ENCODE results near the gene TMEM145. TPM values are rescaled to one million over a fixed set of nuclear protein-coding genes. Genes with fewer than 3 reads are reported as not detected.

The TMEM145 gene
- total and polyA plus RNA-seq, 9 of the 15 experiments (the other 6 are each of a cell fraction or from before 2014, with no cell fraction given) = 0.80 to 5.5 (median 1.9) TPM; not detected in 3

DNA sequence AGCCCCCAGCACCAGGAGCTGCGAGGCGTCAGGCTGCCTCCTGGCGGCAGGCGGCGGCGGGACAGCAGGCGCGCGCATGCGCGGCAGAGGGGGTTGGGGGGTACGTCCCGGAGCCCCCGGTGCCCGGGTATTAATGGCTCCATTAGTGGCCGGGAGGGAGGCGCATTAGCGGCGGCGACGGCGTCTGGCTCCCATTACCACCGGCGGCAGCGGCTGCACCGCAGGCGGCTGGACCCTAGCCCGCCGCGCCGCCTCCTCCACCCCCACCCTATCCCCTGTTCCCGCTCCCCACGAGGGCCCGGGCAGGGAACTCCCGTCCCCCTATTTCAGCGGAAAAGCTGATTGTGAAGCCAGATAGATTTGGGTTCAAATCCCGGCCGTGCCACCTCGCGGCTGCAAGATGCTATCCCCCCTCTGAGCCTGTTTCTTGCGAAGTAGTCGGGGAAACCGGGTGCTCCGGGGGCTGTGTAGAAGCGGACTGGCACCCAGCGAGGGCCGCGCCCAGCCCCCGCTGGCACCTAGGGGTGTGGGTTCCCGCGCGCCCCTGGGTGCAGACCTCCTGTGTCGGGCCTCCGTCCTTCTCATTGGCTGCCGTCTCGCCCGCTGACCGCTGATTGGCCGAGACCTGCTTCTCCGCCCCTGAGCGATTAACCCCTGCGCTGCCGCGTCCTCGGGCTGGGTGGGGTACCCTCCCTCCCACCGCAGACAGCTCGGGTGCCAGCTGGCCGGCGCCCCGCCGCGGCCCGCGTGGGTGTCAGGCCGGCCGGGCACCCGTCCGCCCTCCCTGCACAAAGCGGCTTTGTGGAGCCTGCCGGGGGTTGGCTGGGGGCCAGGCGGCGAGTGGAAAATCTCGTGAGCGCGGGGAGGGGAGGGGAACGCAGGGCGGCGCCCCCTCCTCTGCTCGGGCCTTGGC lies 33.0 kb upstream of the TMEM145 start (continued):
- TF ChIP-seq SUPT5H (IDR thresholded peaks at IDR 0.05) (peak; percentile 42; the same call in 1 of the 2 replicates), EZH2 (IDR thresholded peaks at IDR 0.05; ENCODE audit: borderline replicate concordance, low read depth, low read length) (no peak), ARHGAP35 (IDR thresholded peaks at IDR 0.05; ENCODE audit: partially characterized antibody) (no peak), PCBP2 (IDR thresholded peaks at IDR 0.05; ENCODE audit: low read depth, low read length, poor library complexity, severe bottlenecking) (no peak), HES1 (IDR thresholded peaks at IDR 0.05; ENCODE audit: low read depth) (no peak), TCFL5 (CRISPR knock-in tag; conservative IDR thresholded peaks at IDR 0.05) (no peak), TFE3 (CRISPR knock-in tag; IDR thresholded peaks at IDR 0.05) (peak; percentile 2; the same call in 1 of the 2 replicates), LEF1 (IDR thresholded peaks at IDR 0.05) (no peak), ZNF217 (CRISPR knock-in tag; IDR thresholded peaks at IDR 0.05) (no peak), ZNF175 (CRISPR knock-in tag; IDR thresholded peaks at IDR 0.05; ENCODE audit: low read depth) (no peak), PPARD (CRISPR knock-in tag; IDR thresholded peaks at IDR 0.05) (no peak), PHF20 (IDR thresholded peaks at IDR 0.05; ENCODE audit: partially characterized antibody) (peak; percentile 42), ZBTB17 (CRISPR knock-in tag; IDR thresholded peaks at IDR 0.05) (no peak; the same call in 1 of the 2 replicates), ZNF197 (CRISPR knock-in tag; IDR thresholded peaks at IDR 0.05; ENCODE audit: low read depth) (no peak), HDAC8 (tag; IDR thresholded peaks at IDR 0.05) (no peak), ZNF57 (CRISPR knock-in tag; IDR thresholded peaks at IDR 0.05) (no peak)
- TF ChIP-seq, protein P1, sequence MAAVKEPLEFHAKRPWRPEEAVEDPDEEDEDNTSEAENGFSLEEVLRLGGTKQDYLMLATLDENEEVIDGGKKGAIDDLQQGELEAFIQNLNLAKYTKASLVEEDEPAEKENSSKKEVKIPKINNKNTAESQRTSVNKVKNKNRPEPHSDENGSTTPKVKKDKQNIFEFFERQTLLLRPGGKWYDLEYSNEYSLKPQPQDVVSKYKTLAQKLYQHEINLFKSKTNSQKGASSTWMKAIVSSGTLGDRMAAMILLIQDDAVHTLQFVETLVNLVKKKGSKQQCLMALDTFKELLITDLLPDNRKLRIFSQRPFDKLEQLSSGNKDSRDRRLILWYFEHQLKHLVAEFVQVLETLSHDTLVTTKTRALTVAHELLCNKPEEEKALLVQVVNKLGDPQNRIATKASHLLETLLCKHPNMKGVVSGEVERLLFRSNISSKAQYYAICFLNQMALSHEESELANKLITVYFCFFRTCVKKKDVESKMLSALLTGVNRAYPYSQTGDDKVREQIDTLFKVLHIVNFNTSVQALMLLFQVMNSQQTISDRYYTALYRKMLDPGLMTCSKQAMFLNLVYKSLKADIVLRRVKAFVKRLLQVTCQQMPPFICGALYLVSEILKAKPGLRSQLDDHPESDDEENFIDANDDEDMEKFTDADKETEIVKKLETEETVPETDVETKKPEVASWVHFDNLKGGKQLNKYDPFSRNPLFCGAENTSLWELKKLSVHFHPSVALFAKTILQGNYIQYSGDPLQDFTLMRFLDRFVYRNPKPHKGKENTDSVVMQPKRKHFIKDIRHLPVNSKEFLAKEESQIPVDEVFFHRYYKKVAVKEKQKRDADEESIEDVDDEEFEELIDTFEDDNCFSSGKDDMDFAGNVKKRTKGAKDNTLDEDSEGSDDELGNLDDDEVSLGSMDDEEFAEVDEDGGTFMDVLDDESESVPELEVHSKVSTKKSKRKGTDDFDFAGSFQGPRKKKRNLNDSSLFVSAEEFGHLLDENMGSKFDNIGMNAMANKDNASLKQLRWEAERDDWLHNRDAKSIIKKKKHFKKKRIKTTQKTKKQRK (IDR thresholded peaks at IDR 0.05; ENCODE audit: borderline replicate concordance, low read depth, low read length) = no peak
- TF ChIP-seq, protein P2, sequence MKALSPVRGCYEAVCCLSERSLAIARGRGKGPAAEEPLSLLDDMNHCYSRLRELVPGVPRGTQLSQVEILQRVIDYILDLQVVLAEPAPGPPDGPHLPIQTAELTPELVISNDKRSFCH (CRISPR knock-in tag; IDR thresholded peaks at IDR 0.05) = no peak
- TF ChIP-seq, protein P2 (tag; IDR thresholded peaks at IDR 0.05) = 0 out of 2 replicates have a peak, but pooled peaks have one; percentile 46
- TF ChIP-seq, protein P3, sequence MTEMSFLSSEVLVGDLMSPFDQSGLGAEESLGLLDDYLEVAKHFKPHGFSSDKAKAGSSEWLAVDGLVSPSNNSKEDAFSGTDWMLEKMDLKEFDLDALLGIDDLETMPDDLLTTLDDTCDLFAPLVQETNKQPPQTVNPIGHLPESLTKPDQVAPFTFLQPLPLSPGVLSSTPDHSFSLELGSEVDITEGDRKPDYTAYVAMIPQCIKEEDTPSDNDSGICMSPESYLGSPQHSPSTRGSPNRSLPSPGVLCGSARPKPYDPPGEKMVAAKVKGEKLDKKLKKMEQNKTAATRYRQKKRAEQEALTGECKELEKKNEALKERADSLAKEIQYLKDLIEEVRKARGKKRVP (CRISPR knock-in tag; IDR thresholded peaks at IDR 0.05) = no peak

Measured in K562 (cell line).